Measurements from ENCODE around the gene HINFP. TPM values are rescaled to one million over a fixed set of nuclear protein-coding genes. Genes with fewer than 3 reads are reported as not detected.

HINFP gene
- total and polyA plus RNA-seq, 9 of the 15 experiments (the other 6 are each of a cell fraction or from before 2014, with no cell fraction given): 13.8 to 34.1 (median 22.5) TPM

DNA sequence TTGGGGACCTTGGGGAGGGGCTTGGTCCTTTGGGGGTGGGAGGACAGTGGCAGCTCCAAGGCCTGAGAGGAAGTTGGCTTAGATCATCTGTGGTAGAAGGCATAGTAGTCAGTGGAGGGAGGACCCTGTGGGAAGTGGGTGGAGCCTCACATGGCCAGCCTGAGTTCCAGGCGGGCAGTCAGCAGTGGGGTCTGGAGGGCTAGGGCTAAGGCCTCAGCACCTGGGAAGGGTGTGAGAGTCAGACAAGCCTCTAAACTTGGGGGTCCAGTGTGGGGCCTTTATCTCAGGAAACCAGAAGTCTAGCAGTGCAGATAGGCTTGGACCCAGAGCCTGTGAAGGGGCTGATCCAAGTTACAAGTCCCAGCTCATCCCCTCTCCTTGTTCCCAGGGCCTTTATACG is 51.1 kb downstream of the HINFP start:
- H3K79me2 ChIP-seq (ENCODE audit: control insufficient read depth, insufficient read depth, low read length): no peaks in the 10 kb centered on the region
- intact Hi-C loops (cut with micrococcal nuclease) (no loop called here), in situ Hi-C loops (cut with MboI) (no loop called here)
- DNase-seq (ENCODE audit: extremely low read depth in 1 of 4, low spot score in 3 of 4): peak; percentile 82 to 86 (median 84)
- peak; percentile 85 for FAIRE-seq
- no peaks in the 10 kb centered on the region for H3K36me3 ChIP-seq (ENCODE audit: control insufficient read depth, insufficient read depth, low read length)
- H3K9me3 ChIP-seq (replicated peaks; ENCODE audit: control insufficient read depth, insufficient read depth, low read depth, low read length): no peaks in the 10 kb centered on the region
- ChIA-PET CTCF (ENCODE audit: low intra/inter-chr PET ratio) (no interaction called here), POLR2A (interaction anchor here (0.6 to 1.0 kb wide), 4 partner anchors 11 to 362 kb away, joined by 3 read pairs; partner anchors contain the start of genes C2CD2L and CENATAC)
- peak overlapping the region; percentile 60; the same call in 2 of the 3 replicates for H3K27ac ChIP-seq (ENCODE audit: extremely low read depth, low read depth, low read length)
- no peak overlapping the region for H3K4me3 ChIP-seq
- H4K20me1 ChIP-seq (replicated peaks; ENCODE audit: control insufficient read depth, insufficient read depth, low read length): no peaks in the 10 kb centered on the region
- H3K27me3 ChIP-seq (ENCODE audit: control insufficient read depth in 2 of 2, insufficient read depth in 2 of 2, low read length in 2 of 2): no peaks in the 10 kb centered on the region
- peak overlapping the region; percentile 73 for H2AFZ ChIP-seq (ENCODE audit: low read depth, low read length)
- peak overlapping the region; percentile 46 for H3K4me2 ChIP-seq (ENCODE audit: insufficient read depth, low read length)
- H3K9ac ChIP-seq (ENCODE audit: insufficient read depth in 1 of 2, low read depth in 2 of 2, low read length in 2 of 2): peak overlapping the region; percentile 15 to 75; a peak in 2 of 4 replicates
- BruUV-seq (replicated peaks): no TSS peak
- WGBS (ENCODE audit: insufficient coverage, low coverage, missing lambda C conversion rate): 15% methylated on average over 2 of the region's 2 CpGs
- no peaks in the 10 kb centered on the region for H3K9me1 ChIP-seq (ENCODE audit: control insufficient read depth, insufficient read depth, low read length)
- H3K4me1 ChIP-seq (replicated peaks in 1 of 2; ENCODE audit: control insufficient read depth in 2 of 2, insufficient read depth in 2 of 2, low read length in 2 of 2): peaks cover 33 to 51% of the 10 kb centered on the region in 2 experiments
- ATAC-seq: peak; percentile 88
- TF ChIP-seq CBFA2T3 (IDR thresholded peaks at IDR 0.05): peak; percentile 81
- TF ChIP-seq POLR2AphosphoS5 (IDR thresholded peaks at IDR 0.05; ENCODE audit: control insufficient read depth, insufficient read depth, low read depth, low read length): peak; percentile 40; the same call in 1 of the 2 replicates
- no peak for TF ChIP-seq FIP1L1 (IDR thresholded peaks at IDR 0.05; ENCODE audit: low read depth, low read length, poor library complexity, severe bottlenecking)
- TF ChIP-seq, protein P1, sequence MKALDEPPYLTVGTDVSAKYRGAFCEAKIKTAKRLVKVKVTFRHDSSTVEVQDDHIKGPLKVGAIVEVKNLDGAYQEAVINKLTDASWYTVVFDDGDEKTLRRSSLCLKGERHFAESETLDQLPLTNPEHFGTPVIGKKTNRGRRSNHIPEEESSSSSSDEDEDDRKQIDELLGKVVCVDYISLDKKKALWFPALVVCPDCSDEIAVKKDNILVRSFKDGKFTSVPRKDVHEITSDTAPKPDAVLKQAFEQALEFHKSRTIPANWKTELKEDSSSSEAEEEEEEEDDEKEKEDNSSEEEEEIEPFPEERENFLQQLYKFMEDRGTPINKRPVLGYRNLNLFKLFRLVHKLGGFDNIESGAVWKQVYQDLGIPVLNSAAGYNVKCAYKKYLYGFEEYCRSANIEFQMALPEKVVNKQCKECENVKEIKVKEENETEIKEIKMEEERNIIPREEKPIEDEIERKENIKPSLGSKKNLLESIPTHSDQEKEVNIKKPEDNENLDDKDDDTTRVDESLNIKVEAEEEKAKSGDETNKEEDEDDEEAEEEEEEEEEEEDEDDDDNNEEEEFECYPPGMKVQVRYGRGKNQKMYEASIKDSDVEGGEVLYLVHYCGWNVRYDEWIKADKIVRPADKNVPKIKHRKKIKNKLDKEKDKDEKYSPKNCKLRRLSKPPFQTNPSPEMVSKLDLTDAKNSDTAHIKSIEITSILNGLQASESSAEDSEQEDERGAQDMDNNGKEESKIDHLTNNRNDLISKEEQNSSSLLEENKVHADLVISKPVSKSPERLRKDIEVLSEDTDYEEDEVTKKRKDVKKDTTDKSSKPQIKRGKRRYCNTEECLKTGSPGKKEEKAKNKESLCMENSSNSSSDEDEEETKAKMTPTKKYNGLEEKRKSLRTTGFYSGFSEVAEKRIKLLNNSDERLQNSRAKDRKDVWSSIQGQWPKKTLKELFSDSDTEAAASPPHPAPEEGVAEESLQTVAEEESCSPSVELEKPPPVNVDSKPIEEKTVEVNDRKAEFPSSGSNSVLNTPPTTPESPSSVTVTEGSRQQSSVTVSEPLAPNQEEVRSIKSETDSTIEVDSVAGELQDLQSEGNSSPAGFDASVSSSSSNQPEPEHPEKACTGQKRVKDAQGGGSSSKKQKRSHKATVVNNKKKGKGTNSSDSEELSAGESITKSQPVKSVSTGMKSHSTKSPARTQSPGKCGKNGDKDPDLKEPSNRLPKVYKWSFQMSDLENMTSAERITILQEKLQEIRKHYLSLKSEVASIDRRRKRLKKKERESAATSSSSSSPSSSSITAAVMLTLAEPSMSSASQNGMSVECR (CRISPR knock-in tag; IDR thresholded peaks at IDR 0.05): no peak
- TF ChIP-seq ZFX (CRISPR knock-in tag; IDR thresholded peaks at IDR 0.05): peak; percentile 61
- 0 out of 2 replicates have a peak, but pooled peaks have one; percentile 24 for TF ChIP-seq NFIC (IDR thresholded peaks at IDR 0.05)
- TF ChIP-seq NRF1 (conservative IDR thresholded peaks at IDR 0.05 in 1 of 2, IDR thresholded peaks at IDR 0.05 in 1 of 2): 0 out of 4 replicates have a peak, but pooled peaks of 1 of the 2 experiments have one; percentile 12
- 0 out of 2 replicates have a peak, but pooled peaks have one; percentile 27 for TF ChIP-seq ATF7 (IDR thresholded peaks at IDR 0.05)
- TF ChIP-seq, protein P2, sequence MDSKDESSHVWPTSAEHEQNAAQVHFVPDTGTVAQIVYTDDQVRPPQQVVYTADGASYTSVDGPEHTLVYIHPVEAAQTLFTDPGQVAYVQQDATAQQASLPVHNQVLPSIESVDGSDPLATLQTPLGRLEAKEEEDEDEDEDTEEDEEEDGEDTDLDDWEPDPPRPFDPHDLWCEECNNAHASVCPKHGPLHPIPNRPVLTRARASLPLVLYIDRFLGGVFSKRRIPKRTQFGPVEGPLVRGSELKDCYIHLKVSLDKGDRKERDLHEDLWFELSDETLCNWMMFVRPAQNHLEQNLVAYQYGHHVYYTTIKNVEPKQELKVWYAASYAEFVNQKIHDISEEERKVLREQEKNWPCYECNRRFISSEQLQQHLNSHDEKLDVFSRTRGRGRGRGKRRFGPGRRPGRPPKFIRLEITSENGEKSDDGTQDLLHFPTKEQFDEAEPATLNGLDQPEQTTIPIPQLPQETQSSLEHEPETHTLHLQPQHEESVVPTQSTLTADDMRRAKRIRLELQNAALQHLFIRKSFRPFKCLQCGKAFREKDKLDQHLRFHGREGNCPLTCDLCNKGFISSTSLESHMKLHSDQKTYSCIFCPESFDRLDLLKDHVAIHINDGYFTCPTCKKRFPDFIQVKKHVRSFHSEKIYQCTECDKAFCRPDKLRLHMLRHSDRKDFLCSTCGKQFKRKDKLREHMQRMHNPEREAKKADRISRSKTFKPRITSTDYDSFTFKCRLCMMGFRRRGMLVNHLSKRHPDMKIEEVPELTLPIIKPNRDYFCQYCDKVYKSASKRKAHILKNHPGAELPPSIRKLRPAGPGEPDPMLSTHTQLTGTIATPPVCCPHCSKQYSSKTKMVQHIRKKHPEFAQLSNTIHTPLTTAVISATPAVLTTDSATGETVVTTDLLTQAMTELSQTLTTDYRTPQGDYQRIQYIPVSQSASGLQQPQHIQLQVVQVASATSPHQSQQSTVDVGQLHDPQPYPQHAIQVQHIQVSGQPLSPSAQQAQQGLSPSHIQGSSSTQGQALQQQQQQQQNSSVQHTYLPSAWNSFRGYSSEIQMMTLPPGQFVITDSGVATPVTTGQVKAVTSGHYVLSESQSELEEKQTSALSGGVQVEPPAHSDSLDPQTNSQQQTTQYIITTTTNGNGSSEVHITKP (IDR thresholded peaks at IDR 0.05; ENCODE audit: partially characterized antibody): peak; percentile 14
- no peak for TF ChIP-seq LARP7 (IDR thresholded peaks at IDR 0.05)
- peak; percentile 73 for TF ChIP-seq TCF3 (CRISPR knock-in tag; IDR thresholded peaks at IDR 0.05)
- TF ChIP-seq WHSC1 (IDR thresholded peaks at IDR 0.05; ENCODE audit: low read length): no peak
- peak; percentile 40; the same call in 1 of the 2 replicates for TF ChIP-seq TAL1 (IDR thresholded peaks at IDR 0.05)
- no peak for TF ChIP-seq ZNF121 (CRISPR knock-in tag; conservative IDR thresholded peaks at IDR 0.05)
- TF ChIP-seq, protein P3, sequence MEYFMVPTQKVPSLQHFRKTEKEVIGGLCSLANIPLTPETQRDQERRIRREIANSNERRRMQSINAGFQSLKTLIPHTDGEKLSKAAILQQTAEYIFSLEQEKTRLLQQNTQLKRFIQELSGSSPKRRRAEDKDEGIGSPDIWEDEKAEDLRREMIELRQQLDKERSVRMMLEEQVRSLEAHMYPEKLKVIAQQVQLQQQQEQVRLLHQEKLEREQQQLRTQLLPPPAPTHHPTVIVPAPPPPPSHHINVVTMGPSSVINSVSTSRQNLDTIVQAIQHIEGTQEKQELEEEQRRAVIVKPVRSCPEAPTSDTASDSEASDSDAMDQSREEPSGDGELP (CRISPR knock-in tag; IDR thresholded peaks at IDR 0.05; ENCODE audit: borderline replicate concordance): peak; percentile 64; the same call in 1 of the 2 replicates
